A549 (cell line): ENCODE results near the gene NFE2L3. TPM values are rescaled to one million over a fixed set of nuclear protein-coding genes. Genes with fewer than 3 reads are reported as not detected.
"Not testable (repeated sequence)": the region's sequence is repeated elsewhere in the genome, so short reads cannot be mapped to it uniquely, and the experiment has no call there.

Experiments used
- ATAC-seq, 2 experiments: fragments of 200-7000 bp in 1 of 2; fragments of >200 bp in 1 of 2; cut with Nextera tagmentation in 1 of 2; cut with Tn5 transposase in 1 of 2; 3 replicates each; pipeline versions ENCODE4 v1.8.0 to v1.9.1; 2018 to 2020; ENCODE audit warnings: mild to moderate bottlenecking in 1 of 2, moderate library complexity in 1 of 2
- CTCF ChIA-PET: fragments of 300-600 bp; sonication (Branson Sonifier 250); formaldehyde crosslinking; extraction: SDS; loops from one replicate; lab custom pipeline; 2021; ENCODE audit warnings: antibody characterized with exemption, inconsistent platforms; lab: Yijun Ruan, JAX
- POLR2A ChIA-PET: fragments of 350-600 bp; formaldehyde crosslinking; extraction: SDS; loops from one replicate; lab custom pipeline; 2021; ENCODE audit warnings: antibody characterized with exemption, inconsistent platforms; lab: Yijun Ruan, JAX
- DNase-seq, 2 experiments: peaks; one replicate each; pipeline versions ENCODE4 v3.0.0 to v3.0.0-alpha.2; 2011 to 2016; ENCODE audit warnings: low read depth in 1 of 2, low spot score in 1 of 2
- FAIRE-seq: peaks from 2 replicates; lab custom pipeline; 2011; peaks lifted over from hg19 to GRCh38; lab: Jason Lieb, UNC
- H3K27ac ChIP-seq, 2 experiments: fragments of >200 bp; sonication (Bioruptor Twin); formaldehyde crosslinking; 3 replicates each; pipeline ENCODE4 v1.5.1; 2016 to 2017
- H3K4me1 ChIP-seq: fragments of >200 bp; sonication (Bioruptor Twin); formaldehyde crosslinking; 3 replicates; pipeline ENCODE4 v1.6.1; 2016
- H3K4me2 ChIP-seq: fragments of >200 bp; sonication (Bioruptor Twin); formaldehyde crosslinking; 3 replicates; pipeline ENCODE4 v1.6.1; 2016
- H3K4me3 ChIP-seq: fragments of >200 bp; sonication (Bioruptor Twin); formaldehyde crosslinking; 3 replicates; pipeline ENCODE4 v1.5.1; 2016
- H3K9me3 ChIP-seq: fragments of >200 bp; sonication (Bioruptor Twin); formaldehyde crosslinking; 3 replicates; pipeline ENCODE4 v1.6.1; 2016
- BCL3 ChIP-seq: fragments of >200 bp; sonication (Bioruptor Twin); formaldehyde crosslinking; IDR thresholded peaks from 3 replicates; pipeline ENCODE4 v1.6.1; 2016
- CBX8 ChIP-seq: fragments of 200-600 bp; sonication (generic); IDR thresholded peaks from 2 replicates; pipeline ENCODE4 v1.6.1; 2016
- CEBPB ChIP-seq, 2 experiments: fragments of >200 bp in 1 of 2; sonication (Bioruptor Twin) in 1 of 2; formaldehyde crosslinking in 1 of 2; IDR thresholded peaks; 2 replicates each; pipeline ENCODE4 v1.6.1; 2012 to 2016
- EP300 ChIP-seq, 2 experiments: fragments of >200 bp; sonication (Bioruptor Twin); formaldehyde crosslinking; IDR thresholded peaks; 2 replicates in 1 of 2; 3 replicates in 1 of 2; pipeline ENCODE4 v1.6.1; 2016 to 2017
- ESRRA ChIP-seq: fragments of 150-350 bp; IDR thresholded peaks from 2 replicates; pipeline ENCODE4 v1.6.1; 2014; ENCODE audit warnings: mild to moderate bottlenecking, low read length, borderline replicate concordance
- FOSL2 ChIP-seq, 2 experiments: fragments of 450-650 bp in 1 of 2; fragments of >200 bp in 1 of 2; sonication (Bioruptor Twin) in 1 of 2; formaldehyde crosslinking; IDR thresholded peaks; 2 replicates each; pipeline versions ENCODE4 v1.5.0 to v1.6.1; 2016 to 2020; ENCODE audit warnings: mild to moderate bottlenecking in 1 of 2, moderate library complexity in 1 of 2
- HMGXB4 ChIP-seq: fragments of 250-450 bp; sonication (Bioruptor Pico); IDR thresholded peaks from 2 replicates; pipeline ENCODE4 v1.5.0; 2021; ENCODE audit warnings: mild to moderate bottlenecking, moderate library complexity, borderline replicate concordance
- HOXB13 ChIP-seq: fragments of 250-450 bp; sonication (Bioruptor Pico); IDR thresholded peaks from 2 replicates; pipeline ENCODE4 v1.5.0; 2020; ENCODE audit warnings: low read depth, mild to moderate bottlenecking, moderate library complexity
- HOXB5 ChIP-seq: fragments of 250-450 bp; sonication (Bioruptor Pico); IDR thresholded peaks from 2 replicates; pipeline ENCODE4 v1.5.0; 2020; ENCODE audit warnings: mild to moderate bottlenecking, moderate library complexity
- JUNB ChIP-seq: fragments of >200 bp; sonication (Bioruptor Twin); formaldehyde crosslinking; IDR thresholded peaks from 2 replicates; pipeline ENCODE4 v1.6.1; 2016
- KDM1A ChIP-seq: fragments of 200-600 bp; sonication (generic); IDR thresholded peaks from 2 replicates; pipeline ENCODE4 v1.6.1; 2016; ENCODE audit warnings: low read depth, mild to moderate bottlenecking
- KDM5A ChIP-seq: fragments of 200-600 bp; sonication (generic); IDR thresholded peaks from 2 replicates; pipeline ENCODE4 v1.6.1; 2016; ENCODE audit warnings: antibody characterized with exemption, mild to moderate bottlenecking
- MAFK ChIP-seq: fragments of 450-650 bp; IDR thresholded peaks from 2 replicates; pipeline ENCODE4 v1.6.1; 2014; ENCODE audit not compliant: partially characterized antibody
- MYC ChIP-seq: IDR thresholded peaks from 2 replicates; pipeline ENCODE4 v1.6.1; 2012; ENCODE audit warnings: mild to moderate bottlenecking, inconsistent platforms, low read length, improper control_type of control experiment, borderline replicate concordance
- NPAS2 ChIP-seq: fragments of 250-450 bp; sonication (Bioruptor Pico); IDR thresholded peaks from 2 replicates; pipeline ENCODE4 v1.8.0; 2022; ENCODE audit warnings: mild to moderate bottlenecking, moderate library complexity, borderline replicate concordance
- RARB ChIP-seq: fragments of 250-450 bp; sonication (Bioruptor Pico); IDR thresholded peaks from 2 replicates; pipeline ENCODE4 v1.8.0; 2021; ENCODE audit warnings: mild to moderate bottlenecking, moderate library complexity
- RNF2 ChIP-seq: fragments of 200-600 bp; sonication (generic); IDR thresholded peaks from 2 replicates; pipeline ENCODE4 v1.6.1; 2016; ENCODE audit warnings: low read depth, mild to moderate bottlenecking, antibody characterized with exemption, moderate library complexity, borderline replicate concordance
- TP53 ChIP-seq: fragments of 250-450 bp; sonication (Bioruptor Pico); IDR thresholded peaks from 2 replicates; pipeline ENCODE4 v1.5.0; 2021; ENCODE audit warnings: mild to moderate bottlenecking, moderate library complexity
- ZFP36 ChIP-seq: fragments of 450-650 bp; IDR thresholded peaks from 2 replicates; pipeline ENCODE4 v1.6.1; 2014; ENCODE audit warnings: borderline replicate concordance; ENCODE audit not compliant: partially characterized antibody
- ZSCAN20 ChIP-seq: fragments of 250-450 bp; sonication (Bioruptor Pico); IDR thresholded peaks from 2 replicates; pipeline ENCODE4 v1.8.0; 2022; ENCODE audit warnings: mild to moderate bottlenecking, moderate library complexity
- WGBS: methylation state at CpG from one replicate; pipeline ENCODE4 v1.1.6; 2017; ENCODE audit errors: missing lambda C conversion rate; 5-methylcytosine and 5-hydroxymethylcytosine counted together
- polyA plus RNA-seq, 4 experiments: library from polyadenylated mRNA; depleted of rRNA in 3 of 4; stranded (reverse); fragments of >200 nt; fragmentation: RNase III in 1 of 4; extraction: RNeasy Plus Mini Kit Qiagen cat#74134 plus additional on column Dnase treatment in 1 of 4; gene quantifications; 2 replicates in 3 of 4; 3 replicates in 1 of 4; pipeline ENCODE4 v1.2.3, GENCODE V29; 2011 to 2017
- TF ChIP-seq, protein P1 (sequence below): IDR thresholded peaks from 2 replicates; pipeline ENCODE4 v1.6.1; 2012
- TF ChIP-seq, protein P2 (sequence below): fragments of 250-450 bp; sonication (Bioruptor Pico); IDR thresholded peaks from 2 replicates; pipeline ENCODE4 v1.5.0; 2020; ENCODE audit warnings: low read depth, mild to moderate bottlenecking, moderate library complexity

The NFE2L3 gene
- polyA plus RNA-seq, 2 of the 4 experiments (the other 2 are of a cell fraction): 4.9 to 11.4 TPM

GRCh38 chr7:26172048-26172447 is 20.1 kb downstream of the NFE2L3 start:
- WGBS: 96% methylated on average over 1 of the region's 1 CpG
- TF ChIP-seq ZSCAN20 (CRISPR knock-in tag): no peak
- TF ChIP-seq, protein P1, sequence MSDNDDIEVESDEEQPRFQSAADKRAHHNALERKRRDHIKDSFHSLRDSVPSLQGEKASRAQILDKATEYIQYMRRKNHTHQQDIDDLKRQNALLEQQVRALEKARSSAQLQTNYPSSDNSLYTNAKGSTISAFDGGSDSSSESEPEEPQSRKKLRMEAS: no peak
- TF ChIP-seq MAFK: peak; percentile 78
- no peak for TF ChIP-seq TP53 (CRISPR knock-in tag)
- no peak for TF ChIP-seq KDM5A
- TF ChIP-seq HMGXB4 (CRISPR knock-in tag): no peak
- Histone ChIP-seq H3K27ac (no peak overlapping the region), H3K4me2 (no peak overlapping the region), H3K4me3 (no peak overlapping the region), H3K4me1 (no peaks in the 10 kb centered on the region), H3K9me3 (no peaks in the 10 kb centered on the region)
- DNase-seq: no peak
- ChIA-PET CTCF (interaction anchor here (0.7 to 1.3 kb wide), 3 partner anchors 11 to 93 kb away, joined by 3 to 6 read pairs (median 4); no protein-coding TSS in a partner anchor), POLR2A (interaction anchor here (0.7 kb wide), 1 partner anchor 20 kb away, joined by 3 read pairs; the partner anchor contains the start of gene NFE2L3)
- ATAC-seq: no peak
- FAIRE-seq: no peak

DNA sequence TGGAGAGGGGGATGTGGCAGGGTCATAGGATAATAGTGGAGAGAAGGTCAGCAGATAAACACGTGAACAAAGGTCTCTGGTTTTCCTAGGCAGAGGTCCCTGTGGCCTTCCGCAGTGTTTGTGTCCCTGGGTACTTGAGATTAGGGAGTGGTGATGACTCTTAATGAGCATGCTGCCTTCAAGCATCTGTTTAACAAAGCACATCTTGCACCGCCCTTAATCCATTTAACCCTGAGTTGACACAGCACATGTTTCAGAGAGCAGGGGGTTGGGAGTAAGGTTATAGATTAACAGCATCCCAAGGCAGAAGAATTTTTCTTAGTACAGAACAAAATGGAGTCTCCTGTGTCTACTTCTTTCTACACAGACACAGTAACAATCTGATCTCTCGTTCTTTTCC is 23.9 kb downstream of the NFE2L3 start:
- CTCF ChIA-PET, H3K4me3 ChIP-seq, DNase-seq, POLR2A ChIA-PET, H3K4me1 ChIP-seq, H3K27ac ChIP-seq, H3K4me2 ChIP-seq, H3K9me3 ChIP-seq, ATAC-seq, FAIRE-seq: not testable (repeated sequence)
- WGBS: 63% methylated on average over 2 of the region's 4 CpGs

GRCh38 chr7:26176696-26177095 is 24.7 kb downstream of the NFE2L3 start:
- CTCF ChIA-PET, H3K4me2 ChIP-seq, DNase-seq, FAIRE-seq, H3K27ac ChIP-seq, H3K4me3 ChIP-seq, POLR2A ChIA-PET, H3K9me3 ChIP-seq, H3K4me1 ChIP-seq, ATAC-seq: not testable (repeated sequence)
- whole genome bisulfite sequencing: 98% methylated on average over 11 of the region's 26 CpGs

DNA sequence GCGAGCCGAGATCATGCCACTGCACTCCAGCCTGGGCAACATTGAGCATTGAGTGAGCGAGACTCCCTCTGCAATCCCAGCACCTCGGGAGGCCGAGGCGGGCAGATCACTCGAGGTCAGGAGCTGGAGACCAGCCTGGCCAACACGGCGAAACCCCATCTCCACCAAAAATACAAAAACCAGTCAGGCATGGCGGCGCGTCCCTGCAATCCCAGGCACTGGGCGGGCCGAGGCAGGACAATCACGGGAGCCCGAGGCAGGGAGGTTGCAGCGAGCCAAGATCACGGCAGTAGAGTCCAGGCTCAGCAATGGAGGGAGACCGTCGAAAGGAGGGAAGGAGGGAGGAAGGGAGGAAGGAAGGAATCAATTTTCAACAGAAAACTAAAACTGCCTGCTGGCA is 25.3 kb downstream of the NFE2L3 start:
- H3K4me1 ChIP-seq, ATAC-seq, H3K9me3 ChIP-seq, H3K4me3 ChIP-seq, POLR2A ChIA-PET, FAIRE-seq, DNase-seq, H3K27ac ChIP-seq, H3K4me2 ChIP-seq: not testable (repeated sequence)
- CTCF ChIA-PET: interaction anchor here (0.9 kb wide), 1 partner anchor 27 kb away, joined by 3 read pairs; no protein-coding TSS in a partner anchor
- WGBS: 96% methylated on average over 20 of the region's 20 CpGs

- no peak for DNase-seq
- FAIRE-seq: no peak
- Histone ChIP-seq H3K27ac (no peak overlapping the region), H3K4me1 (peaks cover 19% of the 10 kb centered on the region; the same call in 2 of the 3 replicates), H3K4me2 (no peak overlapping the region), H3K9me3 (no peaks in the 10 kb centered on the region), H3K4me3 (no peak overlapping the region)
- POLR2A ChIA-PET: interaction anchor here (0.6 kb wide), 1 partner anchor 61 kb away, joined by 3 read pairs; no protein-coding TSS in a partner anchor
- ATAC-seq: peak; percentile 5 to 15
- WGBS: 73% methylated on average over 7 of the region's 7 CpGs
- CTCF ChIA-PET: interaction anchor here (0.8 to 5.4 kb wide), 7 partner anchors 20 to 287 kb away, joined by 3 to 39 read pairs (median 3); no protein-coding TSS in a partner anchor
- TF ChIP-seq CEBPB (IDR thresholded peaks at IDR 0.05) (no peak), HOXB5 (CRISPR knock-in tag) (no peak), CBX8 (no peak), ZFP36 (no peak), EP300 (IDR thresholded peaks at IDR 0.05) (no peak), NPAS2 (CRISPR knock-in tag) (no peak), ESRRA (no peak), HOXB13 (CRISPR knock-in tag) (no peak), JUNB (no peak), RARB (CRISPR knock-in tag) (no peak), KDM1A (no peak), FOSL2 (IDR thresholded peaks at IDR 0.05) (no peak), FOSL2 (CRISPR knock-in tag; IDR thresholded peaks at IDR 0.05) (no peak), RNF2 (no peak), MYC (no peak), BCL3 (no peak)
- TF ChIP-seq, protein P2, sequence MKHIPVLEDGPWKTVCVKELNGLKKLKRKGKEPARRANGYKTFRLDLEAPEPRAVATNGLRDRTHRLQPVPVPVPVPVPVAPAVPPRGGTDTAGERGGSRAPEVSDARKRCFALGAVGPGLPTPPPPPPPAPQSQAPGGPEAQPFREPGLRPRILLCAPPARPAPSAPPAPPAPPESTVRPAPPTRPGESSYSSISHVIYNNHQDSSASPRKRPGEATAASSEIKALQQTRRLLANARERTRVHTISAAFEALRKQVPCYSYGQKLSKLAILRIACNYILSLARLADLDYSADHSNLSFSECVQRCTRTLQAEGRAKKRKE: no peak
Observed at GRCh38 chr7:26178272-26178960, 26.4 kb downstream of the NFE2L3 start.
